Measurements from ENCODE around the gene FBN2.

The FBN2 gene

GRCh38 chr5:128355961-128356360, 182.1 kb downstream of the FBN2 start:
- DNase-seq (ENCODE audit: low spot score) = no peak
- in situ Hi-C loops (cut with MboI; ENCODE audit: low sequenced_read_pairs, unreplicated experiment) = no loop called here
- no peak for TF ChIP-seq CTCF (IDR thresholded peaks at IDR 0.05; ENCODE audit: borderline replicate concordance, control extremely low read depth, extremely low read depth, insufficient read depth, missing control alignments)

GRCh38 chr5:128353441-128354107, 184.5 kb downstream of the FBN2 start:
- in situ Hi-C loops (cut with MboI; ENCODE audit: low sequenced_read_pairs, unreplicated experiment) = no loop called here
- TF ChIP-seq CTCF (IDR thresholded peaks at IDR 0.05; ENCODE audit: borderline replicate concordance, control extremely low read depth, extremely low read depth, insufficient read depth, missing control alignments) = no peak
- no peak for DNase-seq (ENCODE audit: low spot score)

- TF ChIP-seq CTCF (IDR thresholded peaks at IDR 0.05; ENCODE audit: borderline replicate concordance, control extremely low read depth, extremely low read depth, insufficient read depth, missing control alignments) = no peak
- no peak for DNase-seq (ENCODE audit: low spot score)
- in situ Hi-C loops (cut with MboI; ENCODE audit: low sequenced_read_pairs, unreplicated experiment) = no loop called here
These were observed 187.3 kb downstream of the FBN2 start for GRCh38 chr5:128350705-128351104.

- no peak for TF ChIP-seq CTCF (IDR thresholded peaks at IDR 0.05; ENCODE audit: borderline replicate concordance, control extremely low read depth, extremely low read depth, insufficient read depth, missing control alignments)
- DNase-seq (ENCODE audit: low spot score) = no peak
- in situ Hi-C loops (cut with MboI; ENCODE audit: low sequenced_read_pairs, unreplicated experiment) = no loop called here
These were observed 188.8 kb downstream of the FBN2 start for GRCh38 chr5:128349044-128349858.

- no peak for TF ChIP-seq CTCF (IDR thresholded peaks at IDR 0.05; ENCODE audit: borderline replicate concordance, control extremely low read depth, extremely low read depth, insufficient read depth, missing control alignments)
- DNase-seq (ENCODE audit: low spot score) = no peak
- in situ Hi-C loops (cut with MboI; ENCODE audit: low sequenced_read_pairs, unreplicated experiment) = no loop called here
These were observed 192.0 kb downstream of the FBN2 start for GRCh38 chr5:128346038-128346437.

- in situ Hi-C loops (cut with MboI; ENCODE audit: low sequenced_read_pairs, unreplicated experiment) = no loop called here
- DNase-seq (ENCODE audit: low spot score) = no peak
- no peak for TF ChIP-seq CTCF (IDR thresholded peaks at IDR 0.05; ENCODE audit: borderline replicate concordance, control extremely low read depth, extremely low read depth, insufficient read depth, missing control alignments)
These were observed 192.8 kb downstream of the FBN2 start for GRCh38 chr5:128345247-128345646.
